ENCODE measurements around the gene ABCC4.
"Not testable (repeated sequence)": the region's sequence is repeated elsewhere in the genome, so short reads cannot be mapped to it uniquely, and the experiment has no call there.

The ABCC4 gene

GRCh38 chr13:95191821-95192563, 109.3 kb downstream of the ABCC4 start:
- DNase-seq: peak; percentile 91

- DNase-seq: no peak
These were observed 113.1 kb downstream of the ABCC4 start for GRCh38 chr13:95188128-95188527.

- DNase-seq: no peak
These were observed 115.4 kb downstream of the ABCC4 start for GRCh38 chr13:95185851-95186250.

- no peak for DNase-seq
These were observed 115.9 kb downstream of the ABCC4 start for GRCh38 chr13:95185311-95185710.

GRCh38 chr13:95184317-95184716, 116.9 kb downstream of the ABCC4 start:
- DNase-seq: no peak

GRCh38 chr13:95182570-95183265, 118.5 kb downstream of the ABCC4 start:
- peak; percentile 48 for DNase-seq

GRCh38 chr13:95181586-95181985, 119.7 kb downstream of the ABCC4 start:
- DNase-seq: peak; percentile 29

GRCh38 chr13:95180513-95181245, 120.6 kb downstream of the ABCC4 start:
- DNase-seq: no peak

- no peak for DNase-seq
These were observed 124.5 kb downstream of the ABCC4 start for GRCh38 chr13:95176611-95177259.

GRCh38 chr13:95174517-95174916, 126.7 kb downstream of the ABCC4 start:
- DNase-seq: no peak

GRCh38 chr13:95168191-95168590, 133.1 kb downstream of the ABCC4 start:
- DNase-seq: no peak

GRCh38 chr13:95167003-95167402, 134.2 kb downstream of the ABCC4 start:
- DNase-seq: not testable (repeated sequence)

GRCh38 chr13:95164830-95165229, 136.4 kb downstream of the ABCC4 start:
- no peak for DNase-seq

GRCh38 chr13:95160112-95160906, 140.9 kb downstream of the ABCC4 start:
- DNase-seq: no peak

- no peak for DNase-seq
These were observed 141.8 kb downstream of the ABCC4 start for GRCh38 chr13:95159458-95159857.

GRCh38 chr13:95156208-95156607, 145.0 kb downstream of the ABCC4 start:
- peak; percentile 14 for DNase-seq

GRCh38 chr13:95155504-95155903, 145.7 kb downstream of the ABCC4 start:
- no peak for DNase-seq

GRCh38 chr13:95155093-95155492, 146.2 kb downstream of the ABCC4 start:
- no peak for DNase-seq

GRCh38 chr13:95154413-95154886, 146.8 kb downstream of the ABCC4 start:
- DNase-seq: no peak

GRCh38 chr13:95153647-95154412, 147.4 kb downstream of the ABCC4 start:
- DNase-seq: no peak

- no peak for DNase-seq
These were observed 149.2 kb downstream of the ABCC4 start for GRCh38 chr13:95151942-95152587.
